ELR (cell line): Measurements from ENCODE around the gene TNFRSF14.
A peak's percentile ranks its signal among the peaks of the same experiment; 100 is the strongest.

Experiments used
- DNase-seq: peaks from one replicate; pipeline ENCODE4 v3.0.0-alpha.2; 2015; ENCODE audit warnings: low read depth

The TNFRSF14 gene

DNA sequence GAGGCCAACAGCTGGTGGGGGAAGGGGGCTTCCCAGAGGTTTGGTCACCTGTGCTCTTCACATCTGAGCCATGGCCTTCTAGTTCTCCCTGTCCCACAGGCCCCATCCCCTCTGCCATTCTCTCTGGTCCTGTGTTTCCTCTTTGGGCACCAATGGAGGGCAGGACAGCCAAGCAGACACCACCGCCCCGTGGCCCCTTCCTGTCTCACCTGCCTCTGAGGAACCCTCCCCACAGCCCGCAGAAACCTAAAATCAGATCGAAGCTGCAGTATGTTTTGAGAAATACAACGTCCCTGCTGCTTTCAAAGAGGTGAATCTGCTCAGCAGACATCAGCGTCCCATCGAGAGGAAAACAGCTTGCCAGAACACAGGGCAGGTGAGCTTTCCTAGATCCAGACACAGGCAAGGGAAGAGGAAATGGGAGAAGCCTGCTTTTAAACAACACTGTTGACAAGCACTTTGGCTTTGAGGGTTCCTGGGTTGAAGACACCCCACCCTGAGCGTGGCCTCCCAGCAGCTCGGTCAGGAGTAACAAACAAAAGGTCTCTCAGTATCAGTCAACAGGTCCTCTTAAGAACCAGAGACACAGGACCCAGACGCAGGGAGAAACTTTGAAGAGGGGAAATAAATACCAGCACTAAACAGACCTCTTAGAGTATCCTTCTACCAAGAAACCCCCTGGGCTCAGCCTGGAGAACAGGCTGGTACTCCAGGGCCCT lies 32.1 kb upstream of the TNFRSF14 start:
- no peak for DNase-seq

DNA sequence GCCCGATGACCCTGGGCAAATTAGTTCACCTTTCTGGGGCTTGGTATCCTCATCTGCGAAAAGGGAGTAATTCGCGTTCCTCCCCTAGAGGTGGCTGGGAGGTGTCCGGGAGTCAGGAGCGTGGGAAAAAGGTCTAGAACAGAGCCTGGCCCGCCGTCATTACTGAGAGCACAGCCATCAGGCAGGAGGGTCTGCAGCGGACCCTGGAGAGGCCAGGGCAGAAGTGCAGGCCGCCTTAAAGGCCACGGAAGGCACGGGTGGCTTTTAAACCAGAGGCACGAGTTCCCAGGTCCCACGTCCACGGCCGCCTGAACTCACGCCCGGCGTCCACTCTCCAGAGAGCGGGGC lies 30.6 kb upstream of the TNFRSF14 start:
- DNase-seq: peak; percentile 40

DNA sequence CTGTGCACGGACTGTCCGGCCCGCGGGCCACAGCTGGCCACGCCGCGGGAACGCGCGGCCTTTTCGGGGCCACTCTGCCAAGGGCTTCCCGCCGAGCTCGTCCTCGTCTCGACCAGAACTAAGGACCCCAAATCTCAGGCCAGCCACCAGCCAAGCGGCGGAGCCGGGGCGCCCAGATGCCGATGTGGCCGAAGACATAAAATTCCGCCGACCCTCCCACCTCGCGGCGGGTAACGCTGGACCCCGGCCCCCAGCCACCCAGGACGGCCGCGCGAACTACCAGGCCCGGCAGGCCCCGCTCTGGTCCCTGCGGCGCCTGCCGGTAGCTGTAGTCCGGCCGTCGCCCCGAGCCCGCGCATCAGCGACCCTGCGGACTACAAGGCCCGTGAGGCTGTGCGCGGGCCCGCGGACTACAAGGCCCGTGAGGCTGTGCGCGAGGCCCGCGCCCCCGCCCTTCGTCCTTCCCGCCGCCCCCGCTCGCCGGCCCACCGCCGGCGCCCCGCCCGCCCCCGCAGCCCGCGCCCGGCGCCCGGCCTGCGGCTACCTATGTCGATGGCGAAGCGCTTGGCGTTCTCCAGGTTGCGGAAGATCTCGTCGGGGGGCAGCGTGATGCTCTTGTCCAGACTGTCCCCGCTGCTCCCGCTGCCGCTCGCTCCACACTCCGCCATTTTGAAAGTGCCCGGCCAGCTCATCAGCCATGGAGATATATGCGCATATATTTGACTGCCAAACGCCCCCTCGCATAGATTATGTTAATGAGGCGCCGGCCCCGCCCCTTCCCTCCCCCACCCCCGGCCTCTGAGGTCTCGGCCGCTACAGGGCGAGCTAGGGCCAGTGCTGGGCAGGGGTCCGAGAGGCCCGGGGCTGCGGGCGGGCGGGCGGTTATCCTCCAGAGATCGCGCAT lies 30.0 kb upstream of the TNFRSF14 start, which contains the start of gene PANK4:
PANK4 (minus strand) TSS at position 677 of the 904 bp plus-strand sequence; CDS start at position 668, 9 bp downstream.
- peak; percentile 94 for DNase-seq

DNA sequence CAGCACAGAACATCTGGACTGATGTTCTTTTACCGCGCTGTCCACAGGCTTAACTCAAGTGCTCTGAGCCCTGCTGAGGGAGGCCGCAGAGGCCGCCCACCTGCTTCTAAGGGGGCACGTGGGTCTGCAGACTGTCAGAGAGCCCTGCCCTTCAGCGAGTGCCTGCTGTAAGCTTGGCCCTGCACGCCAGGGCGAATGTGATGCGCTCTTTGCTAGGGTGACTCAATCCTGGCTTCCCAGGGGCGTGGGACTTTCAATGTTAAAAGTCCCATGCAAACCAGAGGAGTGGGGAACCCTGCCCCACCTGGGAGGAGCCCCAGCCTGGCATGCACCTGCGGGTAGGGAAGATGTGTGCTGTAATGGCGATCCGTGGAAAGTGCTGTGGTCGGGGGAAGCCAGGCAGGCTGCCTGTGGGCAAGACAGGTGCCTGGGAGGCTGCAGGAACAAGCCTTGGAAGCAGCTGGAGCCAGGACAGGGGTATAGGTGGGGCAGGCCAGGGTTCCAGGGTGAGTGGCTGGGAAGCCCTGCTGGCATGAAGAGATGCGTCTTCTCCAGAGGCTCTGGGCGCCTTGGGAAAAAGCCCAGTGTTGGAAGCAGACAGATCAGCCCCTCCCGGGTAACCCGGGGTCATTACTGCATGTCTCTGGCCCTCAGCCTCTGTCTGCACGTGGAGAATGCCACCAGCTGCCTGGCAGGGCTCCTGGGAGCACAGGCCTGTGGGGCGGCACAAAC lies 29.2 kb upstream of the TNFRSF14 start:
- peak; percentile 74 for DNase-seq

DNA sequence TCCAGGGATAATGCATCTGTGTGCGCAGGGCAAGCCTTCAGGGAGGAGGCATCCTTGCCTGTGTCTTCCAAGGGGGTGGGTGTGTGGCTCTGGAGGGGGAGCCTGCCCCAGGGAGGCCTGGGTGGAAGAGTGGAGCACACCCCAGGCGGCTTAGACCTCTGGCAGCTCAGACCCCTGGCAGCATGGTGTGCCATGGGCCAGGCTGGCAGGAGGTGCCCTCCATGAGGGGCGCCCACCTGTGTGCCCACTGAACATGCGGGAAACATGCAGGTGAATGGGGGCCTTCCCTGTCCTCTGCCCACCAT lies 28.7 kb upstream of the TNFRSF14 start:
- DNase-seq: no peak

DNA sequence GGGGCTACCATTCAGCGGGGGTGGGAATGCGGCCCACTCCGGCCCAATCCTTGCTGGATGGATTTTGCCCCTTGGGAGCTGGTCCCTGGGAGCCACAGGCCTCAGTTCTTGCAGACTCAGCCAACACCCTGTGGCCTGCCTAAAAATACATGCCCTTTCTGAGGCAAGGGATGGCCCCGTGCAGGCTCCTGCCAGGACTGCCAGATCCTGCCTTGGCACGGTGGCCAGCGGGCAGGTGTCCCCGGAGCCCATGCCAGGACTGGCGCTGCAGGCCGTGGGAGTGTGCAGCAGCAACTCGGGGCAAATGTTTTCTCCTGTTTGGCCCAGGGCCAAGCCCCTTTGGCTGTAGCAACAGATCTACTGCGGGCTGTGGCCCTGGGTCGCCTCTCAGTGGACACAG lies 28.2 kb upstream of the TNFRSF14 start:
- no peak for DNase-seq

DNA sequence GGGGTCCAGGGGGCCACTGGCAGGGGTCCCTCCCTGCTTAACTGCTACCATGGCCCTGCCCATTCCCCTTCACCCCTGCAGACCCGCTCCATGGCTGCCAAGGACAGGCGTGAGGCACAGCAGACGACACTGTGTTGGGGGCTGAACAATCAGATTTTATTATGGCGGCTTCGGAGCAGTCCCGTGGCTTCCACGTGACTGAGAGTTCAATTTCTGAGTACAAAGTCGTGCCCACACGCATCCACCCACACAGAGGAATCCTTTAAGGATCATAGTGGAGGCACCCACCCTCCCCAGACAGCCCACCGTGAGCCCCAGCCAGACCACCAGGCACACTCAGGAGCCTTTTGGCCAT lies 27.6 kb upstream of the TNFRSF14 start:
- no peak for DNase-seq

DNA sequence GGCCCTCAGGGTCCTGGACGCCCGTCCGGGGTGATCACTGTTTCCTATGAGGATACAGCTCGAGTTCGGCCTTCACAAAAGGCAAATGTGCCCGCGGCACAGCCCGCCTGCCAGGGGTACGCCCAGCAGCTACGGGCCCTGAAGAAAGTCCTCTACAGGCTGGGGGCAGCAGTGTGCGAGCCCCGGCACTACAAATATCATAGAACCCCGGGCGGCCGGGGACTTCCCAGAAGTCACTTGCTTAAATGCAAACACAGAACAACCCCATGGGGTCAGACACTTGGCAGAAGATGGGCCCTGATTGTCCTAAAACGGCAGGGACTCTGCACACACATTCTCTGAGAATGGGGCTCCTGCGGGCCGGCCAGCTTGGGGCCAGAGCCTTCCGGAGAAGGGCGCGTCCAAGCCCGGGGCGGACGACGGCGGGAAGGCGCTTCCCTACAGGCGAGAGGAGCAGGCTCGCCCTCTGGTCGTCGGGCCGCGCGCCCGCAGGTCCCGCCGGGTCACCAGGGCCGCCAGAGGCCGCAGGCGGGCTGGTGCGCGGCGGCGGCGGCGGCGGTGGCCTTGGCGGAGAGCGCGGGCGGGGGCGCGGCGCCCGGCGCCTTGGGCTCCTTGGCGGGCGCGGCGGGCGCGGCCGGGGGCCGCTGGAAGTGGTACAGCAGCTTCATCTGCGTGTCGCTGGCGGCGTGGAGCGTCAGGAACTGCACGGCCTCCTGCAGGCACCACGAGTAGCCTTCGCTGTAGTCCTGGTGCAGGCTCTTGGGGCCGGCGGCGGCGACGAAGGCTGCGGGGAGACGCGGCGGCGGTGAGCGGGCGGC lies 27.0 kb upstream of the TNFRSF14 start:
- no peak for DNase-seq

DNA sequence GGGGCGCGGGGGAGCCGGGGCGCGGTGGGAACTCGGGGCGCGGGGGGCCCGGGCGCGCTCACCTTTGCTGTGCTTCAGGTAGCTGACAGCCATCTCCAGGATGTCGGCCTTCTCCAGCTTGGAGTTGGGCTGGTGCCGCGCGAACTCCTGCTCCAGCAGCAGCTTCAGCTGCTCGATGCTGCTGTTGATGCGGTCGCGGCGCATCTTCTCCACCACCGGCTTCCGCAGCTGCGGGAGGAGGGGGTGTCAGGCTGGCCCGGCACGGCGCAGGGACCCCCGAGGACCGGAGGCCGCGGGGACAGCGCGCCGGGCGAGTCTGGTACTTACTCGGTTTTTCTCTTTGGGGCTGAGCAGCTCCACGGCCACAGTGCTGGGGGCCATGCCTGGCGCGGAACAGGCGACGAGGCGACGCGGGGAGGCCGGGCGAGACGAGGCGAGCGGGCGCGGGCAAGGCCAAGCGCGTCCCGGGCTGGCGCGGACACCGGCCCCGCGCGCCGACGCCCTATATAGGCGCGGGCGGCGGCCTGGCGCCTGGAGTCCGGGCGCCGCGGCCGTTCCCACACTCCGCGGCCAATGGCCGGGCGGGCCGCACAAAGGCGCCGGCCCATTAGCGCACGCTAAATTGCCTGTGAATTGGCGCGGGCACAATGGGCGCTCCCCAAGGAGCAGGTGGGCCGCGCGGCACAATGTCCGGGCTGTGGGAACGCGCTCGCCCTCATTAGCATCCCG lies 26.2 kb upstream of the TNFRSF14 start, which contains the start of gene HES5:
HES5 (minus strand) TSS at position 480 of the 729 bp plus-strand sequence; CDS start at position 381, 99 bp downstream.
- no peak for DNase-seq

DNA sequence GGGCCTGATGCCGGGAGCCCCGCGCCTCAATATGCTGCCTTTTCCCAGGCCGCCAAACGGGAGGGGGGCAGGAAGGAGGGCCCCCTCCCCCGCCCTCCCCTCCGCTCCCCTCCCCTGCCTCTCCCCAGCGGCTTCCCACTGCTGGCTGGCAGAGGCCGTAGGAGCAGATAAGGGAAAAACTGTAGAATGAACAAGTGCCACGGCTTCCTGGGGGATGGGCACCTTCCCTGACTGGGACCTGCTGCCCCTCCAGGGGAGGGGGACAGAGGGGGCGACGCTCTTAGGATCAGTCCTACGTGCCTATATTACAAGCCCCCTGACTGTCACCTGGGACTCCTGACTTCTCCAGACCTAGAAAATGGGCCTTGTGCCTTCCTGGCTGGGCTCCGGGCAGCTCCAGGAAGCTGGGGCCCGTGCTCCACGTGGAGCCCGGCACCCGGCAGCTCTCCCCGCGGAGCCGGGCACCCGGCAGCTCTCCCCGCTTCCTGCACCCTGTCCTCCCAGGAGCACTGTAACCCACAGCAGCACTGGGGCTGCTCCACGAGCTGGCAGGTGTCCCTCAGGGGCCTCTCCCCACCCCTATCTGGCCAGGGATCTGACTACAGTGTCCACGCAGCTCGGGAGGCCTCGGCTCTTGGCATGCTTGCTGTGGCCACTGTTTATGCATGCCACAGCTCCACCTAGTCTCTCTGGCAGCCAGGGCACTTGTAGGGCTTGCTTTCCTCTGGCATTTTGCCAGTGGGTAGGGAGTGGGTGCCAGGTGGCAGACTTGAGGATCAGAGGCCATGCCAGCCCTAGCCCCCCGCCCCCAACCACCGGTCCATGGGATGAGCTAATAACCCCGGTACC lies 25.4 kb upstream of the TNFRSF14 start:
- no peak for DNase-seq

DNA sequence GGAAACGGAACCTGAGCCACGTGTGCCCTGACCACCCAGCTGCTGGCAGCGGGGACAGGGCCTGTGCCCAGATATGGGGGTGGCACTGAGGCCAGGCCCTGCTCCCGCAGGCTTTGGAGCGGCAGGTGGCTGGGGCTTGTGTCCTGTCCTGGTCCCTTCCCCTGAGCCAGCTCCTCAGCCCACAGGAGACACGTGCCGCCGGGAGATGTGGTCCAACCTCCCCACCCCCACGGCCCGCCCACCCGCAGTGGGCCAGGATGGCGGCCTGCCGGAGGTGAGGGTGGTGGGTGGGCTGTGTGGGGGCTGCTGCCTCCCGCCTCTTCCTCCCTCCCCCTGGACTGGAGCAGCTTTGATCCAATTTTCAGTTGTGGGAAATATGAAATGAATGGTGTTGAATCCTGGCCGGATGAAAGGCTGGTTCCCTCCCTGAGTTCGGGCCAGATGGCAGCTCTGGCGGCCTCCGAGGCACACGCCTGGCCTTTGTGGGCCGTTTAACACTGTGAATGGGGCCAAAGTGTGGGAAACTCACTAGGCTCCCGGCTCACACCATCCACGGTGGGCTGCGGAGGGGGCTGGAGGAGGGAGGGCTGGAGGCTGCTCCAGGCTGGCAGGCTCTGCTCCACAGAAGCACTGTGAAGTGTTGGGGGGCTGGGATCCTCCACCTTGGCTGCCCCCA lies 23.5 kb upstream of the TNFRSF14 start:
- DNase-seq: no peak

DNA sequence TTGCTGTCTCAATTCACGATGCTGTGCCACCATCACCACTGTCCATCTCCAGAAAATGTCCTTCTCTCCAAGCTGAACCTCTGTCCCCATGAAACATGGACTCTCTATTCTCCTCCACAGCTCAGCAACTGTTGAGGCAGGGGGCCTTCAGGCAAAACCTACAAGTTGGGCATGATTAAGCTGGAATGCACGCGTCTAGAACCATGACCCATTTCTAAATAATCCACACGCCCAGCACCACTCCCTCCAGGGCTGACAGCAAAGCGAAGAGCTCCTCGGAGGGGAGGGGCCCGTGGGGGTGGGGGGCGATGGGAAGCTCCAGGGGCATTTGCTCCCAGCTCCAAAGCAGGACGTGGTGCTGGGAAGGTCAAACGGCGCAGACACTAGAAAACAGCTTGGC lies 22.8 kb upstream of the TNFRSF14 start:
- peak; percentile 92 for DNase-seq

DNA sequence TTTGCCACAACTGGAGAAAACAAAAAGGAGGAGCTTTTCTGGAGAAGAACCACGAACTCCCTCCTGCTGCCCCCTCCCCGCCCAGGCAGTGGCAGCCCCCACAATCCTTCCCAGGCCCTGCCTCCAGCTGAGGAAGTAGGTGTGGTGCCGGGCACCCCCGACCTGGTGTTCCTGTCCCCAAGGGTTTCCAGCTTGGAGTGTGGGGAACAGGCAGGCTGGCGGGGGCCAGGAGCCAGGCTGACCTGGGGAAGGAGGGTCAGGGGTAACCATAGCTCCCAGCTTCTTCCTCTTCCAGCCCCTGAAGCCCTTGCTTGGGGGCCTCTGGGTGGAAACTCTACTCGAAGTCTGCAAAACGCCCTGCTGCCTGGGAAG lies 21.9 kb upstream of the TNFRSF14 start:
- DNase-seq: no peak

DNA sequence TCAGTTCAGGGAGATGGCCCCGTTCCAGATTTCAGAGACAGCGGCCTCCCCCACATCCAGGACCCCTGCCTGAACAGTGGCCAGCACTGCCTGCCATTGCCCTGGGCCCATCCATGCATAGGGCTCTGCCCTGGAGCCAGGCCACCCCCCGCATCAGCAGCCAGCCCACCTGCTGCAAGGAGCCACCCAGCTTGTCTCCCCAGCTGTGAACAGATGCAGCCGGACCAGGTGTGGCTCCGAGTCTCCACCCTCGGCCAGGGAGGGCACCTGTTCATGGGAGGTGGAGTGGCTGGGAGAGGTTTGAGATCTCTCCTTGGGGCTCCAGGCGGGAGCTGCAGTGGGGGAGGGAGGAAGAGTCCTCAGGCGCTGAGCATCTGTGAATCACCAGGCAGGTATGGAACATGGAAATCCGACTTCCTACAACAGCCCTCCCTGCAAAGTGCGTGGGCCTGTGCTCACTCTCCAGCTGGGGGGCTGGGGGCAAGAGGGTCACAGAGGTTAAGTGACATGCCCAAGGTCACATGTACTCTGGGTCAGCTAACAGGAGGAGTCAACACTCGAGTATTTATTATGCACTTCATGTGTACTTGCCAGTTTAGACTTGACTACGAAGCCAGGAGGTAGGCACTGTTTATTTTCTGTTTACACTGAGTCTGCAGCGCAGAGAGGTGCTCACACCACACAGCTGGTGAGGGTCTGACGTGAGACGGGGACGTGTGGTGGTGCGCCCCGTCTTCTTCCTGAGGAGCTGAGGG lies 21.3 kb upstream of the TNFRSF14 start:
- DNase-seq: peak; percentile 88

DNA sequence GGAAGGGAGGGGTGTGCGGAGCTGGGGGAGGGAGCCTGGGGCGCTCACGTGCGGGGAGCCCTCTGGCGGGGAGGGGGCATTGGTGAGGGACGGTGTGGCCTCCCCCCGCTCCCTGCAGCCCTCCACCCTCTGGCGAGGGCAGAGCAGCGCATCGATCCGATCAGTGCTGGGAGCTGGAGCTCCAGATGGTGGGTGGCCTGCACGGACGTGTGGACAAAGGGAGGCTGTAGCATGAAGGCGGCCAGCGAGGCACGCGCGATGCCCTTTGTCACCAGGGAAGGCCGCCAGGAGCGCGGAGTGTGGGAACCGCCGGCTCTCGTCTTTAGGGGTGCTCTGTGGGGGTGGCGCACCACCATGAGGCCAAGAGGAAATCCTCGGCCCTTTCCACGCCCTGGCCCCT lies 20.7 kb upstream of the TNFRSF14 start:
- DNase-seq: no peak

DNA sequence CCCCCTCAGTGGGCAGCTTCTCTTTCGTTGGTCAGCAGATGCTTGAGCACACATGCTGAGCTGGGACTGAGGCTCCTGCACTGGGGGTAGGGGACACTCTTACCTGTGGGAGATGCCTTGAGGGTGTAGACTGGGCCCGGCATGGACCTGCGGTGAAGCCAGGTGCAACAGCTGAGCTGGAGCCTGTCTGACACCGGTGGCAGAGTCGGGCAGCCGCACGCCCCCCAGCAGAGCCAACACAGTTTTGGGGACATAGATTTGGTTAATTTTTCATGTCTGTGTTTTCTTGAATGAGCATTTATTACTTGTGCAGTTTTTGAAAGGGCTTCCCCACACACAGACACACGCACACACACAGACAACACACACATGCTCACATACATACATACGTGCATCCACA lies 20.2 kb upstream of the TNFRSF14 start:
- no peak for DNase-seq

DNA sequence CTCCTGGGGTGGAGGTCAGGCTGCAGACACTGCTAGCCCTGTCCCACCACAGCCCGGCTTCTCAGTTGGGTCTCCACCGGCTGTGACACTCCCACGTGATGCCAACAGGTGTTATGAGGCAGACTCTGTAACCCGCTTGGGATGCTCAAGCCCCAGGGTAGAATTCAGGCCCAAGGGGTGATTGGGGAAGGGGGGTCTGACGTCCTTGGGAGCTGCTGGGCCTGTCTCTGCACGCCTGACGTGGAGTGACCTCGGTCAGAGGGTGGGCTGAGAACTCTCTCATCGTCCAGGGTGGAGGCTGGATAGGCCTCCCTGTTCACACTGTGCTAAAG lies 18.4 kb upstream of the TNFRSF14 start:
- DNase-seq: no peak

DNA sequence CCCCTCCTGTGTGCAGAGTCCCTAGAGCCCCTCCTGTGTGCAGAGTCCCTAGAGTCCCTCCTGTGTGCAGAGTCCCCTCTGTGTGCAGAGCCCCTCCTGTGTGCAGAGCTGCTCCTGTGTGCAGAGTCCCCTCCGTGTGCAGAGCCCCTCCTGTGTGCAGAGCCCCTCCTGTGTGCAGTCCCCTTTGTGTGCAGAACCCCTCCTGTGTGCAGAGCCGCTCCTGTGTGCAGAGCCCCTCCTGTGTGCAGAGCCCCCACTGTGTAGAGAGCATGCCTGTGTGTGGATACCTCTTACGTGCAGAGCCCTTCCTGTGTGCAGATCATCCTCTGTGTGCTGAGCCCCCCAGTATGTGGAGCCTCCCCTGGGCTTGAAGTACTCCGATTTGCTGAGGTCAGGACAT lies 17.8 kb upstream of the TNFRSF14 start:
- DNase-seq: no peak

DNA sequence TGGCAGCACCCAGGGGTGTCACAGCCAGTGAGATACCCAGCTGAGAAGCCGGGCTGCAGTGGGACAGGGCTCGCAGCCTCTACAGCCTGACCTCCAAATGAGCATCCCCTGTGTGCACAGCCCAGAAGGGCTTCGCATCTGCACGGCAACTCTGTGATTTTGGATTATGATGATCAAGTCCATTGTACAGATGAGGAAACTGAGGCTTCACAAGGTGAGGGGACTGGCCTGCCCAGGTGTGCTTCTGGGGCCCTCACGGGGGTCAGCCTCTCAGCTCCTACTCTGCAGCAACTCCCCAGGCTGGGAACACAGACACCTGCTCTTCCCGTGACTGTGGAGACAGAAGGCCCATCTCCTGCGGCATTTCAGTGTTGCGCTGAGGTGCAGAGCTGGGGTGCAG lies 17.3 kb upstream of the TNFRSF14 start:
- DNase-seq: no peak
